GM21528 (cell line): ENCODE measurements around the gene BHLHA15.

Experiments
- ATAC-seq: cut with Tn5 transposase; IDR thresholded peaks from one replicate; pipeline ENCODE4 v1.9.1; 2021; ENCODE audit warnings: mild to moderate bottlenecking, moderate library complexity; ENCODE audit not compliant: unreplicated experiment, low FRiP score

The BHLHA15 gene

GRCh38 chr7:98223351-98223897 is 12.2 kb downstream of the BHLHA15 start:
- no peak for ATAC-seq

DNA sequence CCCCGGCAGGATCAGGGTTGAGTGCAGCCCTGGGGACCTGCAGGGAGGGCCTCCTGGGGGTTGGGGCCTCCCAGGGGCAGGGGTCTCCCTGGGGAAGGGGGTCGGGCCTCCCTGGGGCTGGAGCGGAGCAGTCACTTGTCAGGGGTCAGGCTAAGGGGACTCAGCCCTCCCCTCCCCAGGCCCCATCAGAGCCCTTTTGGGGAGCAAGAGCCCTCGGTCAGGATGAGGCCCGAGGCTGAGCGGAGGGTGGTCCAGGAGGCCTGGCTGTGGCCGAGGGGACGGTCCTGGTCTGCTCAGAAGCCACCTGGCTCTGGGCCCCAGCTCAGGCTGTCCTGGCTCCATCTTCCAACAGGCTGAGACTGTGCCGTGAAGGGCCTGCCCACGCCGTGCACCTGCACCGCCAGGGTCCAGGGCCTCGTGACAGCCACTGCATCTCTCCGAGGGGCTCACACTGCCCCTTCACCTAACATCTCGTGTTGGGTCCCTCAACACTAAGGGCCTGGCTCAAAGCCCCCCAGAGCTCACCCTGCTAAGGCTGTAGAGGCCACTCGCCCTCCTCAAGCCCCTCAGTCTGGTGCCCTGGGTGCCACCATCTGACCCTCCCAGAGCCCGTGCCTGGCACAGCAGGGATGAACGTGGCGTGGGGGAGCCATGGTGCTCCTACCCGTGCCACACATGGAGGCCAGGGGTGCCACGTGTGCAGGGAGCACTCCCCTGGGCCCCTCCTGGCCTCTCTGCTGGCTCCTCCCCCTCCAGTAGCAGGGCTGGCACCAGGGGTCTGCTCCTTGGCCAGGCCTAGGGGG is 12.9 kb downstream of the BHLHA15 start:
- no peak for ATAC-seq

DNA sequence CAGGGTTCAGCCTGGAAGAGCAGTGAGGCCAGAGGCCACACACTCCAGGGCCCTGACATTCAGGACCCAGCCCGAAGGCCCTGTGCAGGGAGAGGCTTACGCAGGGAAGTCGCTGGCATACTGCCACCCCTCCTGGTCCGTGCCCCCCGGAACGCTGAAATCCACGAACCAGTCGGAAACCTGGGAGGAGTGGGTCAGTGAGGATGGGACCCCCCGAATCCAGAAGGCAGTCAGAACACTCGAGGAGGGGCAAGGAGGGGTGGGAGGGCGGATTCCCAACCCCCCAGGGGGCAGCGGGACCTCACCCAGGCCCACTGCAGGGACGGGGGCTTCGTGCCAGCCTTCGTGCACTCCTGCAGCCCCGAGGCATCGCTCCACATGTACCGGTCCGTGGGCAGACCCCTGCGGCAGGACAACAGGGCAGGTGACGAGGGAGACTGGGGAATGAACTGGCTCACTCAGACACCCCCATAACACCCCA is 13.5 kb downstream of the BHLHA15 start:
- ATAC-seq, result no peak

GRCh38 chr7:98225913-98226614 is 14.8 kb downstream of the BHLHA15 start:
- ATAC-seq, result no peak

DNA sequence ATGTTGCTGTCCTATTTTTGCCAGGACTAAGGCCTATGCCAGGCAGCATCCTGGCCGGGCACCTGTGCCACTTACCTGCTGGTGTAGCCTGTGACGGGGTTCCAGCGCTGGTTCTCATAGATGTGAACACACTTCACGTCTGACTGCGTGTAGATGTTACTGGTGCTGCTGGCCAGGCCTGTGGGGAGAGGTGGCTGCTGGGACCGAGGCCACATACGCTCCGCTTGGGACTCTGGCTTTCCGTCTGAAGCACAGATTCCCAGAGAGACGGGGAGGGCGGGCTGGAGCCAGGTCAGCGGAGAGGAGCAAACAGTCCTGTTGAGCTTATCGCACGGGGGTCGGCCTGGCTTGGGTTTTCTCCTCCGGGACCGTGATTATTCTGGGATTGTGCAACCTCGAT is 16.7 kb downstream of the BHLHA15 start:
- ATAC-seq, result no peak

DNA sequence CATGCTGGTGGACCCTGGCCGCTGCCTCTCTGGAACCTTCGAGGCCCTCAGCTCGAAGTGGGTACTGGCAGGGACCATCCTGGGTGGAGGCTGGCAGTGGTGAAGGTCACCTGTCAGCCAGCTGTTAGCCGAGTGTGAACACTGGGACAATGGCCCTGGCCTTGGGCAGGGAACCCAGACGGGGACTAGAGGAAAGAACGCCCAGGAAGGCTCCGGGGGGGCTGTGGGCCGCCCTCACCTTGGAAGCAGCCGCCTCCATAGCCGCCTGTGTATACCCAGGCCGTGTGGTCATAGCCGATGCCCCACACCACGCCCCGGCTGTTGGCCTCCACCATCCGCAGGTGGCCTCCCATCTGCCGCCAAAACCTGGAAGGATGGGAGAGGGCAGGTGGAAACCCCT is 17.6 kb downstream of the BHLHA15 start:
- ATAC-seq, result no peak

DNA sequence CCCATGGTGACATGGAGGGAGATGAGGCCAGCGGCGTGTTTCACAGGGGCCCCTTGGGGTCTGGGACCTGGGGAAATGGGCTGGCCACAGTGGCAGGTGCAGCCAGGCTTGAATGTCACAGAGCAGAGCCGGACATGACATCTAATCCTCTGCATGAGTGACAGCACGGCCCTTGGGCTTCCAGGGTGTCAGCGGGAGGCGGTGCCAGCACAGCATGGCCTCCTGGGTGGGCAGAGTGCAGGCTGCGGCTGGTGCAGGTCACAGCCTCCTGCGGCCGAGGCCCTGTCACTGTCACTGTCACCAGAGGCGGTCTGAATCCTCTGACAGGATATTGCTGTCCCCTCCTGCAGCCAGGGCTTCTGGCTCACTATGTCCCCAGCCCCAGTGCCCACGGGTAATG is 18.2 kb downstream of the BHLHA15 start:
- no peak for ATAC-seq

- ATAC-seq, result no peak
Observed at GRCh38 chr7:98229991-98230745, 18.9 kb downstream of the BHLHA15 start.

- ATAC-seq, result no peak
Observed at GRCh38 chr7:98230746-98231471, 19.7 kb downstream of the BHLHA15 start.

- ATAC-seq, result no peak
Observed at GRCh38 chr7:98231493-98232262, 20.4 kb downstream of the BHLHA15 start.

DNA sequence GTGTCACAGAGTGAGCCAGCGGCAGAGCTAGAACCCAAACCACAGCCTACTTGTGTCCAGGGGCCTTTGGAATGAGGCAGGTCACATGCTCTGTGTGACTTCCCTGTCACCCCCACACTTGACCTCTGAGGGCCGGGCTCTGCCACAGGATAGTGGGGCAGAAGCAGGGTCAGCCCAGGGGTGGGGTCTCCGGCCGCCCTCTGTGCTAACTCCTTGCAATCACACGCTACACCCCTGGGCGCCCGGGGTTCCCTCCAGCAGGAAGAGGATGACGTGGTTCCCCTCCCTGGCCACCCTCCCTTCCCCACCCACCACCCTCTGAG is 21.0 kb downstream of the BHLHA15 start:
- ATAC-seq, result no peak

DNA sequence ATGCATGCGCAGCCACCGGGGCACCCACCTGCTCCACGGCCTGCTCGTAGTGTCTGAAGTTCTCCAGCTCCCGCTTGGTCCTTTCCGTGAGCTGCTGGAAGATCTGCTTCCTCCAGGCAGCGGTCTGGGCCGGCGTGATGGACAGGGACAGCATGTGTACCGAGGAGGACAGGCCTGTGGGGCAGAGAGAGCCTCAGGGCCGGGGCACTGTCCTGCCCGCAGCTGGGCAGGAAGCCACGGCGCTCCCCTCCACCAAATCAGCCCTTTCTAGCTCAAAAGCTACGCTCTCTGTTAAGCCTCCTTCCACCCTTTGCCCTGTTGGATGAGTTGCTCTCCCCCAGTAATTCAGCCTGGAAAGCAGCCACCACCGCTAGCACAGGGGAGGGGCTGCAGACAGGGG is 21.6 kb downstream of the BHLHA15 start:
- ATAC-seq, result no peak

DNA sequence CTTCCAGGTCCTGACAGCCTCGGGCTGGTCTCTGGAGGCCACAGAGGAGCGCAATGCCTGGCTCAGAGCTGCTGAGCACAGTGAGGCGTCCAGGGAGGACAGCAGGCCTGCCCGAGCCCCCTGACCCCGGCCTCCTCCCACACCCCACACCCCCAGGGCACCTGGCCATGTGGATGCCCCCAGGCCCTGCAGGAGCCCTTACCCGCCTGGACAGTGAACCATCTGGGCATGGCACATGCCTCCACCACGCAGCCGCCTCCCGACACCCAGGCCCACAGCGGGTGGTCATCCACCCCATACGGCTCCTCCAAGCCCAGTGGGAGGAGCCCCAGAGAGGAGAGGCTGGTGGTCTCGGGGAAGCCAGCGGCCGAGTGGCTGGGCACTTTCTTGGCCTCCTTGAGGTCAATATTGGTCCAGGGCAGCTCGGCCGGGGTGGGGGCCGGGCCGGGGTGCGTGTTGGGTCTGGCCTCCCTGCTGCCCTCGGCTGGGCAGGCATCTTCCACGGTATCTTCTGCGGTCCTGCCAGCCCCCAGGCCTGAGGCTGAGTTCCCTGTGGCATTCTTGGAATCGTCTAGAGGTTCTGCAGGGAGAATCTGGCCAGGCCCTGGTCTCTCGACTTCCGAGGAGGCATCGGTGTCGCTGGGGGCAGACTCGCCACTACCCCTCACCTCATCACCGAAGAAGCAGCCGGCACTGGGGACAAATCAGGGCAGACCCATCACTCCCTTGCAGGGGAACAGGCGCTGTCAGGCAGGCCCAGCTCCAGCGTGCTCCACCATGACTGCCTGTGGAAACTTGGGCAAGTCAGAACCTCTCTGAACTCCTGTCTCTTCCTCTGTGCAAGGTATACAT is 22.2 kb downstream of the BHLHA15 start:
- no peak for ATAC-seq

GRCh38 chr7:98234429-98235147 is 23.3 kb downstream of the BHLHA15 start:
- no peak for ATAC-seq

DNA sequence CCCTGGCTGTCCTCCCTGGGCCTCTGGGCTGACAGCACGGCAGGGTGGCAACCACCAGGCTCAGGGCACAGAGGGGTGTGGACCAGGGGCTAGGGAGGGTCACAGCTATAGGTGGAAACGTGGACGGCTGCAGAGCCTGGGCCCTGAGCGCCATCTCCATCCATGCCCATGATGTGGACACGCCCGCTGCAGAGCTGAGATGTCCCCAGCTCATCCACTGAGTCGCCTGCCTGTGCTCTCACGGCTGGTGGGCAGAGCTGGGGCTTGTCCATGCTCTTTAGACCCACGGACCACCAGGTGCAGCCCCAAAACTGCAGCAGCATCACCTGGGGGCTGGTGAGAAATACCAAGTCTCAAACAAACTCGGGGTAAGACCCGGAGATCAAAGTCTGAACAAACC is 24.7 kb downstream of the BHLHA15 start:
- no peak for ATAC-seq

GRCh38 chr7:98236355-98237185 is 25.3 kb downstream of the BHLHA15 start:
- ATAC-seq, result no peak

- ATAC-seq, result no peak
Observed at GRCh38 chr7:98238076-98238475, 26.8 kb downstream of the BHLHA15 start.
